GM19035 (cell line): Measurements from ENCODE around the gene ATF5.

Experiments used
- ATAC-seq: cut with Tn5 transposase; IDR thresholded peaks from one replicate; pipeline ENCODE4 v1.9.1; 2021; ENCODE audit not compliant: unreplicated experiment

Gene ATF5

GRCh38 chr19:49894011-49894664 is 34.9 kb upstream of the ATF5 start:
- ATAC-seq: no peak

GRCh38 chr19:49894879-49895565 is 34.0 kb upstream of the ATF5 start:
- no peak for ATAC-seq

GRCh38 chr19:49895566-49896297 is 33.3 kb upstream of the ATF5 start:
- ATAC-seq: no peak

GRCh38 chr19:49896863-49897621 is 32.0 kb upstream of the ATF5 start, which contains the start of gene IL4I1:
Gene IL4I1, minus strand, starts transcription at chr19:49896887. Its CDS starts 727 bp downstream, at chr19:49896160.
- peak; percentile 50 for ATAC-seq

GRCh38 chr19:49904136-49904535 is 24.9 kb upstream of the ATF5 start:
- ATAC-seq: no peak

- no peak for ATAC-seq
Measured at GRCh38 chr19:49906879-49907564, 22.0 kb upstream of the ATF5 start.

- ATAC-seq: no peak
Measured at GRCh38 chr19:49907745-49908446, 21.1 kb upstream of the ATF5 start.

- ATAC-seq: no peak
Measured at GRCh38 chr19:49908480-49909420, 20.3 kb upstream of the ATF5 start.

GRCh38 chr19:49910179-49910578 is 18.8 kb upstream of the ATF5 start:
- no peak for ATAC-seq

GRCh38 chr19:49911381-49912145 is 17.4 kb upstream of the ATF5 start:
- no peak for ATAC-seq

GRCh38 chr19:49912965-49913685 is 15.9 kb upstream of the ATF5 start:
- no peak for ATAC-seq

GRCh38 chr19:49913720-49914119 is 15.3 kb upstream of the ATF5 start:
- no peak for ATAC-seq

- ATAC-seq: no peak
Measured at GRCh38 chr19:49915271-49915670, 13.7 kb upstream of the ATF5 start.

GRCh38 chr19:49916839-49917733 is 11.9 kb upstream of the ATF5 start:
- ATAC-seq: no peak

- ATAC-seq: no peak
Measured at GRCh38 chr19:49918089-49918488, 10.9 kb upstream of the ATF5 start.

GRCh38 chr19:49920624-49921363 is 8.2 kb upstream of the ATF5 start:
- ATAC-seq: no peak
